Spleen (tissue), 11 donors: ENCODE results near the gene TAC3. TPM values are rescaled to one million over a fixed set of nuclear protein-coding genes. Genes with fewer than 3 reads are reported as not detected.

Source experiments
- DNase-seq: peaks from one replicate; pipeline ENCODE4 v3.0.0-alpha.2; 2020
- H3K27ac ChIP-seq, 8 donors: fragments of 200-600 bp; sonication (generic) in 7 of 8; 1 replicate in 4 of 8; 2 replicates in 4 of 8; pipeline versions ENCODE4 v1.5.0 to v1.8.0; 2016 to 2021; ENCODE audit warnings: inconsistent platforms in 4 of 8, mild to moderate bottlenecking in 4 of 8, moderate library complexity in 1 of 8
- H3K27me3 ChIP-seq, 7 donors: fragments of 200-600 bp; sonication (generic) in 6 of 7; replicated peaks in 1 of 7; 1 replicate in 4 of 7; 2 replicates in 3 of 7; pipeline versions ENCODE4 v1.5.0 to v1.8.0; 2016 to 2021; ENCODE audit warnings: inconsistent platforms in 3 of 7, mild to moderate bottlenecking in 1 of 7
- H3K36me3 ChIP-seq, 6 donors: fragments of 200-600 bp; sonication (generic) in 5 of 6; 1 replicate in 4 of 6; 2 replicates in 2 of 6; pipeline versions ENCODE4 v1.5.0 to v1.8.0; 2016 to 2021; ENCODE audit warnings: inconsistent platforms in 2 of 6
- H3K4me1 ChIP-seq, 6 donors: fragments of 200-600 bp; sonication (generic) in 5 of 6; 1 replicate in 3 of 6; 2 replicates in 3 of 6; pipeline versions ENCODE4 v1.5.0 to v1.8.0; 2016 to 2021; ENCODE audit warnings: inconsistent platforms in 3 of 6
- H3K4me3 ChIP-seq, 8 donors: fragments of 200-600 bp; sonication (generic) in 7 of 8; 1 replicate in 4 of 8; 2 replicates in 4 of 8; pipeline versions ENCODE4 v1.5.0 to v1.8.0; 2016 to 2021; ENCODE audit warnings: inconsistent platforms in 4 of 8, mild to moderate bottlenecking in 4 of 8, moderate library complexity in 2 of 8
- H3K9me3 ChIP-seq, 8 donors: fragments of 200-600 bp; sonication (generic) in 7 of 8; 1 replicate in 4 of 8; 2 replicates in 4 of 8; pipeline versions ENCODE4 v1.5.0 to v1.8.0; 2016 to 2021; ENCODE audit warnings: inconsistent platforms in 4 of 8
- CTCF ChIP-seq, 11 experiments: fragments of 200-600 bp in 7 of 11; fragments of 450-650 bp in 4 of 11; sonication (generic) in 4 of 11; IDR thresholded peaks in 8 of 11; conservative IDR thresholded peaks in 3 of 11; 1 replicate in 7 of 11; 2 replicates in 4 of 11; pipeline versions ENCODE4 v1.4.0 to v1.8.0; 2016 to 2021; ENCODE audit warnings: antibody characterized with exemption in 11 of 11, inconsistent platforms in 4 of 11, mild to moderate bottlenecking in 1 of 11
- POLR2A ChIP-seq, 3 donors: fragments of 450-650 bp; IDR thresholded peaks; one replicate each; pipeline ENCODE4 v1.5.1; 2017; ENCODE audit warnings: antibody characterized with exemption in 3 of 3, mild to moderate bottlenecking in 1 of 3
- POLR2AphosphoS5 ChIP-seq, 3 donors: sonication (generic); formaldehyde crosslinking; IDR thresholded peaks; one replicate each; pipeline ENCODE4 v1.5.1; 2017; ENCODE audit warnings: antibody characterized with exemption in 3 of 3
- WGBS, 5 donors: extraction: QIAGEN DNeasy Blood & Tissue Kit in 3 of 5; methylation state at CpG; one replicate each; pipeline versions ENCODE4 v1.1.5 to v1.1.7; 2013 to 2018; 5-methylcytosine and 5-hydroxymethylcytosine counted together
- intact Hi-C: fragments of 100-400 bp; cut with DNase I; formaldehyde crosslinking; loops from one replicate; pipeline ENCODE4 v1.15.0; 2023; ENCODE audit warnings: low total_unique reads
- polyA plus RNA-seq, 3 donors: library from polyadenylated mRNA; stranded (reverse); fragments of 200-250 nt; gene quantifications; one replicate each; pipeline ENCODE4 v1.2.1, GENCODE V29; 2013
- total RNA-seq, 7 donors: library from RNA; depleted of rRNA in 3 of 7; stranded (reverse); fragments of >200 nt in 3 of 7; fragmentation: NEBNext Ultra II Directional in 4 of 7; extraction: Animal tissue kit (Norgen Biotek cat#: 25700) in 4 of 7; gene quantifications; one replicate each; pipeline versions ENCODE4 v1.1.0 to v1.2.1, GENCODE V29; 2016 to 2021
- donor health status: healthy with polysubstance abuse.
- donor health status: DM: no; HTN: no; CAD: no; lungs with moderate emphysema.
- donor health status: DM: no; HTN: no; CAD: no.
- donor health status: Bipolar disorder and iron deficiency.
- donor health status: healthy.
- donor health status: DM: no; HTN: no; CAD: no.
- donor health status: DM: yes; HTN: yes; CAD: no.

Gene TAC3
- total and polyA plus RNA-seq, 10 donors: 0.11 to 0.20 TPM; not detected in 8

DNA sequence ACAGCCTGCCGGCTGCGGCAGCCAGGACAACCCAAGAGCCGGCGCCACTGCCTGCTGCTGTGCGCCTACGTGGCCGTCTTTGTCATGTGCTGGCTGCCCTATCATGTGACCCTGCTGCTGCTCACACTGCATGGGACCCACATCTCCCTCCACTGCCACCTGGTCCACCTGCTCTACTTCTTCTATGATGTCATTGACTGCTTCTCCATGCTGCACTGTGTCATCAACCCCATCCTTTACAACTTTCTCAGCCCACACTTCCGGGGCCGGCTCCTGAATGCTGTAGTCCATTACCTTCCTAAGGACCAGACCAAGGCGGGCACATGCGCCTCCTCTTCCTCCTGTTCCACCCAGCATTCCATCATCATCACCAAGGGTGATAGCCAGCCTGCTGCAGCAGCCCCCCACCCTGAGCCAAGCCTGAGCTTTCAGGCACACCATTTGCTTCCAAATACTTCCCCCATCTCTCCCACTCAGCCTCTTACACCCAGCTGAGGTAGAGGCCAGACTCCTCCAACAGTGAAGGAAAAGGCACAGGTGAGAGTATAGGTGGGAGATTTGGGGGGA lies 20.3 kb downstream of the TAC3 start:
- intact Hi-C loops: no loop called here
- peak; percentile 64 for DNase-seq

GRCh38 chr12:56995201-56995929 lies 21.0 kb downstream of the TAC3 start:
- H3K4me1 ChIP-seq: peaks cover 27 to 88% (median 63%) of the 10 kb centered on the region in 6 donors
- no peaks in the 10 kb centered on the region for H3K9me3 ChIP-seq
- H3K4me3 ChIP-seq: peak overlapping the region in 6 of 8 donors; percentile 19 to 63 (median 28)
- intact Hi-C loops: no loop called here
- 76 to 89% (median 78%) methylated on average over 17 to 26 of the region's 26 CpGs for WGBS, 5 donors
- H3K27me3 ChIP-seq: no peaks in the 10 kb centered on the region
- H3K27ac ChIP-seq: peak overlapping the region in 6 of 8 donors; percentile 65 to 85 (median 78)
- H3K36me3 ChIP-seq: peaks cover 0 to 52% (median 0%) of the 10 kb centered on the region in 6 donors
- TF ChIP-seq CTCF (IDR thresholded peaks at IDR 0.05 in 8 of 11, conservative IDR thresholded peaks at IDR 0.05 in 3 of 11) (no peak), POLR2AphosphoS5 (IDR thresholded peaks at IDR 0.05) (peak in 2 of 3 donors; percentile 15 to 26)
- peak; percentile 69 for DNase-seq

More for the DNA sequence above, 20.3 kb downstream of the TAC3 start:
- Histone ChIP-seq H3K4me3 (peak overlapping the region in 6 of 8 donors; percentile 19 to 63 (median 28)), H3K27me3 (no peaks in the 10 kb centered on the region), H3K4me1 (peaks cover 29 to 88% (median 64%) of the 10 kb centered on the region in 6 donors), H3K9me3 (no peaks in the 10 kb centered on the region), H3K36me3 (peaks cover 0 to 59% (median 0%) of the 10 kb centered on the region in 6 donors), H3K27ac (peak overlapping the region in 7 of 8 donors; percentile 36 to 85 (median 78))
- 71 to 95% (median 81%) methylated on average over 11 of the region's 11 CpGs for WGBS, 5 donors
- TF ChIP-seq POLR2AphosphoS5 (IDR thresholded peaks at IDR 0.05) (peak in 1 of 3 donors; percentile 8), POLR2A (IDR thresholded peaks at IDR 0.05) (no peak)

DNA sequence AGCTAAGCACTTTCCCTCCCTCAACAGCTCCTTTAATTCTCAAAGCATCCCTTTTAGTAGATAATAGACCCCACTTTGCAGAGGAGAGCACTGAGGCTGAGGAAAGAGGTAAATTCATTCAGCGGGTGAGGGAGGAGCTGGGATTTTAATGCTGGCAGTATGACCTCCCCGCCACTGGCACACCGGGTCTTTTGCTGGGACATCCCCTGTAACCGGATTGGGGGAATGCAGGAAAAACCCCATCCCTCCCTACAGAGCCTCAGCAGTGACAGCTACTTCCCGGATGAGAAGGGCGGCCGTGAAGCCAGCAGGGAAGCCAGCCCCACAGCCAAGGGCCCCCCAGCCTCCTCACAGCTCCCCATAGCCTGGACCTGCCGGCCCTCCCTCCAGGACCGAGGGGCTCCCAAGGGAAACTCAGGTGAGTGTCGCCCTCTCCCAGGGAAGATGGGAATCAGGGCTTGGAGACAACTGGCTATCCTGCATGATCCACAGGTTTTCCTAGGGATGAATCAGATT lies 22.0 kb downstream of the TAC3 start:
- Histone ChIP-seq H3K36me3 (peaks cover 0 to 42% (median 0%) of the 10 kb centered on the region in 6 donors), H3K9me3 (no peaks in the 10 kb centered on the region), H3K4me1 (peaks cover 24 to 85% (median 57%) of the 10 kb centered on the region in 6 donors), H3K27ac (peak overlapping the region in 7 of 8 donors; percentile 36 to 85 (median 78)), H3K4me3 (peak overlapping the region in 6 of 8 donors; percentile 5 to 63 (median 28)), H3K27me3 (no peaks in the 10 kb centered on the region)
- intact Hi-C loops: loop anchor here (5.0 kb wide), 1 partner anchor 232 kb away; the partner anchor contains the start of gene HSD17B6
- 59 to 86% (median 70%) methylated on average over 10 of the region's 10 CpGs for WGBS, 5 donors
- peak; percentile 73 for DNase-seq
- TF ChIP-seq CTCF (IDR thresholded peaks at IDR 0.05 in 8 of 11, conservative IDR thresholded peaks at IDR 0.05 in 3 of 11) (no peak), POLR2AphosphoS5 (IDR thresholded peaks at IDR 0.05) (peak; percentile 18 to 64 (median 21)), POLR2A (IDR thresholded peaks at IDR 0.05) (no peak)

DNA sequence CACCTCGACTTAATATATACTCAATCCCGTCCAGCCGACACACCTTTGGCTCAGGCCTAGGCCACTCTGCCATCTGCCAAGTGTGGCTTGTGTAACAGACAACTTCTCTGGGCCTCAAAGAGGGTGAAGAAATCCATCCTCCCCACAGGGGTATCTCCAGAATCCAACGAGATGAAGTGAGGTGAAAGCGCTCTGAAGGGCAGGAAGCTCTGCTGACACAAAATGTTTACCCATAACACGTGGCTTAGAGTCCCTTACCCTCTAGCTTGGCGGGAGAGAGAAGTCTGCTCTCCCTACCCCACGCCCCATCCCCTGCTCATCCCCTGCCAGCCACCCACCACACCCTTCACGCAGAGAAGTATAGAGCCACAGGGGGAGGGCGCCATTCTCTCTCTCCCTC lies 23.0 kb downstream of the TAC3 start:
- TF ChIP-seq POLR2AphosphoS5 (IDR thresholded peaks at IDR 0.05) (no peak), POLR2A (IDR thresholded peaks at IDR 0.05) (no peak), CTCF (IDR thresholded peaks at IDR 0.05 in 8 of 11, conservative IDR thresholded peaks at IDR 0.05 in 3 of 11) (no peak)
- H3K9me3 ChIP-seq: no peaks in the 10 kb centered on the region
- peaks cover 15 to 85% (median 54%) of the 10 kb centered on the region in 6 donors for H3K4me1 ChIP-seq
- peaks cover 0 to 37% (median 0%) of the 10 kb centered on the region in 6 donors for H3K36me3 ChIP-seq
- DNase-seq: no peak
- no peaks in the 10 kb centered on the region for H3K27me3 ChIP-seq
- intact Hi-C loops: loop anchor here (5.0 kb wide), 1 partner anchor 231 kb away; the partner anchor contains the start of gene HSD17B6
- H3K4me3 ChIP-seq: no peak overlapping the region
- H3K27ac ChIP-seq: peak overlapping the region in 6 of 8 donors; percentile 36 to 85 (median 78)
- WGBS, 5 donors: 44 to 63% (median 50%) methylated on average over 10 of the region's 10 CpGs
